OCI-LY3 (cell line): ENCODE data around the gene MIB2.
"Not testable (repeated sequence)": the region's sequence is repeated elsewhere in the genome, so short reads cannot be mapped to it uniquely, and the experiment has no call there.

Experiments
- EZH2phosphoT487 ChIP-seq: fragments of 200-600 bp; shearing (Covaris generic); IDR thresholded peaks from 2 replicates; pipeline ENCODE4 v1.6.1; 2018; ENCODE audit warnings: antibody characterized with exemption, mixed run types, low read depth
- TF ChIP-seq, protein P1 (sequence below): fragments of 200-600, 300-600 bp; sonication (generic); IDR thresholded peaks from 2 replicates; pipeline ENCODE4 v1.5.1; 2014; ENCODE audit warnings: antibody characterized with exemption, low read length, low read depth

DNA sequence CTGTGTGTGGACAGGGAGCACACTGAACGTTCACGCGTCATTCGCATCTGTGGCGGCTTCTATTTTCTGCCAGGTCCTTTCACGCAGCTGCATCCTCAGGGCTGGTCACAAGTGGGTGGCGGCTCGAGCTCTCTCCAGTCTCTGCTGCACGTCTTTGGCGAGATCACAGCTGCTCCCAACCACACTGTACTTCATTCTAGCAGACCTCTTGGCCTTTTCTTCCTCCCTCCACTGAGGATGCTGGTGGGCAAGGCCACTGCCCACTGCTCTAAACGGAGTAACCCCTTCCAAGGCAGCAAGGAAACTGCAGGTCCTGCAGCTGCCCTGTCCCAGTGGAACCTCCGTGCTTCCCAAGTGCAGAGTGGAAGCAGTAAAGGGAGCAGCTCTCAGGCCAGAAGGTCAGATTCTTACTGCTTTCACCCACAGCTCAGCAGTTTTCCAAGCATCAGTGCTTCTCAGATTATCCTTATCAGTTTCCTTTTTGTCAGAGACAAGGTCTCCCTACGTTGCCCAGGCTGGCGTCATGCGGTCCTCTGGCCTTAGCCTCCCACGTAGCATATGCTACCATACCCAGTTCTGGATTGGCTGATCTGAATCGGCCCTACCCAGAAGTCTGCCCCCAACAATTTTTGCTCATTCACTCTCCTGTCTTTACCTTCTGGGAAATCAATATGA is 32.4 kb downstream of the MIB2 start:
- TF ChIP-seq, protein P1, sequence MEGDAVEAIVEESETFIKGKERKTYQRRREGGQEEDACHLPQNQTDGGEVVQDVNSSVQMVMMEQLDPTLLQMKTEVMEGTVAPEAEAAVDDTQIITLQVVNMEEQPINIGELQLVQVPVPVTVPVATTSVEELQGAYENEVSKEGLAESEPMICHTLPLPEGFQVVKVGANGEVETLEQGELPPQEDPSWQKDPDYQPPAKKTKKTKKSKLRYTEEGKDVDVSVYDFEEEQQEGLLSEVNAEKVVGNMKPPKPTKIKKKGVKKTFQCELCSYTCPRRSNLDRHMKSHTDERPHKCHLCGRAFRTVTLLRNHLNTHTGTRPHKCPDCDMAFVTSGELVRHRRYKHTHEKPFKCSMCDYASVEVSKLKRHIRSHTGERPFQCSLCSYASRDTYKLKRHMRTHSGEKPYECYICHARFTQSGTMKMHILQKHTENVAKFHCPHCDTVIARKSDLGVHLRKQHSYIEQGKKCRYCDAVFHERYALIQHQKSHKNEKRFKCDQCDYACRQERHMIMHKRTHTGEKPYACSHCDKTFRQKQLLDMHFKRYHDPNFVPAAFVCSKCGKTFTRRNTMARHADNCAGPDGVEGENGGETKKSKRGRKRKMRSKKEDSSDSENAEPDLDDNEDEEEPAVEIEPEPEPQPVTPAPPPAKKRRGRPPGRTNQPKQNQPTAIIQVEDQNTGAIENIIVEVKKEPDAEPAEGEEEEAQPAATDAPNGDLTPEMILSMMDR, result not testable (repeated sequence)
- TF ChIP-seq EZH2phosphoT487, result not testable (repeated sequence)
